ENCODE results near the gene C1orf50. TPM values are rescaled to one million over a fixed set of nuclear protein-coding genes. Genes with fewer than 3 reads are reported as not detected.
"Not testable (repeated sequence)": the region's sequence is repeated elsewhere in the genome, so short reads cannot be mapped to it uniquely, and the experiment has no call there.

Gene C1orf50
- 10 to 100 TPM in 4 of 8 experiments, 1 to 10 TPM in 4; 4.8 to 14.4 (median 10.5) TPM for total RNA-seq

- peak within 1 kb of the TSS; percentile 85 to 89 for H3K27ac ChIP-seq
- peak within 1 kb of the TSS; percentile 79 to 94 (median 85) for H3K4me3 ChIP-seq
- in situ Hi-C loops (cut with MboI; ENCODE audit: low pct_unique_long_range_greater_than_20kb in 2 of 9, low sequenced_read_pairs in 9 of 9, unreplicated experiment in 9 of 9), result no loop called here
- peak; percentile 81 to 93 (median 92) for ATAC-seq (replicated peaks in 6 of 8)
- peaks cover 12 to 17% of the 10 kb centered on the region in 2 donors for H3K4me1 ChIP-seq (replicated peaks in 1 of 2)
- 0% methylated on average over 1 to 6 of the region's 82 CpGs; no CpG with 5 or more reads in 7 of the 10 experiments for WGBS, 10 experiments
Observed at GRCh38 chr1:42766741-42767509, at the start of gene C1orf50, which contains the start of gene P3H1. Gene C1orf50 (plus strand): TSS chr1:42767249. CDS start chr1:42767312, 63 bp downstream. Gene P3H1 (minus strand): TSS chr1:42767028. CDS start chr1:42766971, 57 bp downstream.

DNA sequence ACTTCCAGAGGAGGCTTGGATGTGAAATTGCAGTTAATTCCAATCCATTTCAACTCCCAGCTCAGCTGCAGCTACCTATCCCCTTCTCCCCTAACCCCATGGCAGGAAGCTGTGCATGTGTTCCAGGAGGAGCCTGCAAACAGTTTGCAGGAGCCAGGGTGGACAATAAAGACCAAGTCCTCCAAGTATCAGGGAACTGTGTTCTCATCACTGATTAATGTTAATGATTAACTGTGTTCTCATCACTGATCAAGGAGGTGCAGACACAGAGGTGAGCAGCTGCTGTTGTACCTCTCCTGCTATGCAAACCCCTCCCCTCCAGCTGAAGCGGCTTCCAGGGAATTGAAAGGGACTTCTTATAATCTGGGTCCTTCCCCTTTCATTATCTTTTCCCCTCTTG lies 46.2 kb upstream of the C1orf50 start:
- Histone ChIP-seq H3K4me1 (replicated peaks in 1 of 2) (no peaks in the 10 kb centered on the region), H3K27ac (no peak overlapping the region), H3K4me3 (no peak overlapping the region)
- 67 to 83% (median 83%) methylated on average over 1 of the region's 1 CpG; no CpG with 5 or more reads in 7 of the 10 experiments for whole genome bisulfite sequencing, 10 experiments
- in situ Hi-C loops (cut with MboI; ENCODE audit: low pct_unique_long_range_greater_than_20kb in 2 of 9, low sequenced_read_pairs in 9 of 9, unreplicated experiment in 9 of 9), result no loop called here
- ATAC-seq (replicated peaks in 6 of 8), result no peak

- no peak for ATAC-seq (replicated peaks in 6 of 8)
- Histone ChIP-seq H3K4me3 (no peak overlapping the region), H3K4me1 (replicated peaks in 1 of 2) (no peaks in the 10 kb centered on the region), H3K27ac (no peak overlapping the region)
- in situ Hi-C loops (cut with MboI; ENCODE audit: low pct_unique_long_range_greater_than_20kb in 2 of 9, low sequenced_read_pairs in 9 of 9, unreplicated experiment in 9 of 9), result no loop called here
- WGBS, 10 experiments, result 90 to 100% (median 100%) methylated on average over 1 to 3 of the region's 3 CpGs; no CpG with 5 or more reads in 2 of the 10 experiments
Observed at GRCh38 chr1:42721926-42722325, 45.1 kb upstream of the C1orf50 start.

DNA sequence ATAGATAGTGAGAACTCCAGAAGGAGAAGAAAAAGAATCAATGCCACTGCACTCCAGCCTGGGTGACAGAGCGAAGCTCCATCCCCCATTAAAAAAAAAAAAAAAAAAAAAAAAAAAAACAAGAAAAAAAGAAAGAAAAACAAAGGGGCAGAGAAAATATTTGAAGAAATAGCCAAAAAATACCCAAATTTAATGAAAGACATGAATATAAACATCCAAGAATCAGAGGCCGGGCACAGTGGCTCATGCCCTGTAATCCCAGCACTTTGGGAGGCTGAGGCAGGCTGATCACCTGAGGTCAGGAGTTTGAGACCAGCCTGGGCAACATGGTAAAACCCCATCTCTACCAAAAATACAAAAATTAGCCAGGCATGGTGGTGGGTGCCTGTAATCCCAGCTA lies 44.6 kb upstream of the C1orf50 start:
- not testable (repeated sequence) for ATAC-seq (replicated peaks in 6 of 8); H3K27ac ChIP-seq
- 90 to 100% (median 97%) methylated on average over 1 to 2 of the region's 2 CpGs; no CpG with 5 or more reads in 1 of the 10 experiments for WGBS, 10 experiments

GRCh38 chr1:42723511-42723910 lies 43.5 kb upstream of the C1orf50 start:
- in situ Hi-C loops (cut with MboI; ENCODE audit: low pct_unique_long_range_greater_than_20kb in 2 of 9, low sequenced_read_pairs in 9 of 9, unreplicated experiment in 9 of 9), result no loop called here
- no peak overlapping the region for H3K4me3 ChIP-seq
- 60 to 100% (median 89%) methylated on average over 1 to 6 of the region's 6 CpGs for WGBS, 10 experiments
- H3K27ac ChIP-seq, result no peak overlapping the region
- H3K4me1 ChIP-seq (replicated peaks in 1 of 2), result no peaks in the 10 kb centered on the region
- no peak for ATAC-seq (replicated peaks in 6 of 8)

More for the DNA sequence above, 44.6 kb upstream of the C1orf50 start:
- in situ Hi-C loops (cut with MboI; ENCODE audit: low pct_unique_long_range_greater_than_20kb in 2 of 9, low sequenced_read_pairs in 9 of 9, unreplicated experiment in 9 of 9); H3K4me3 ChIP-seq; H3K4me1 ChIP-seq (replicated peaks in 1 of 2): not testable (repeated sequence)

DNA sequence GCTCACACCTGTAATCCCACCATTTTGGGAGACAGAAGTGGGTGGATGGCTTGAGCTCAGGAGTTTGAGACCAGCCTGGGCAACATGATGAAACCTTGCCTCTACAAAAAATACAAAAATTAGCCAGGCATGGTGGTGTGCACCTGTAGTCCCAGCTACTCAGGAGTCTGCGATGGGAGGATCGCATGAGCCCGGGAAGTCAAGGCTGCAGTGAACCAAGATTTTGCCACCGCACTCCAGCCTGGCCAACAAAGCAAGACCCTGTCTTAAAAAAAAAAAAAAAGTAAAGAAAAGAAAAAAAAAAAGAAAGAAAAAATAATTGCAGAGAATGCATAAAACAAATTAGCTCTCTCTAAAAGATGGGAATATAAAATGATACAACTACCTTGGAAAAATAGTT lies 41.2 kb upstream of the C1orf50 start:
- not testable (repeated sequence) for ATAC-seq (replicated peaks in 6 of 8); H3K27ac ChIP-seq; H3K4me1 ChIP-seq (replicated peaks in 1 of 2); H3K4me3 ChIP-seq
- WGBS, 10 experiments, result 80 to 100% (median 100%) methylated on average over 1 to 4 of the region's 4 CpGs
- in situ Hi-C loops (cut with MboI; ENCODE audit: low pct_unique_long_range_greater_than_20kb in 2 of 9, low sequenced_read_pairs in 9 of 9, unreplicated experiment in 9 of 9), result loop anchor here in 2 of 9 experiments (25.0 kb wide), 2 partner anchors 139 to 389 kb away; partner anchors contain the start of gene FOXJ3 (in 1 of the 2)

DNA sequence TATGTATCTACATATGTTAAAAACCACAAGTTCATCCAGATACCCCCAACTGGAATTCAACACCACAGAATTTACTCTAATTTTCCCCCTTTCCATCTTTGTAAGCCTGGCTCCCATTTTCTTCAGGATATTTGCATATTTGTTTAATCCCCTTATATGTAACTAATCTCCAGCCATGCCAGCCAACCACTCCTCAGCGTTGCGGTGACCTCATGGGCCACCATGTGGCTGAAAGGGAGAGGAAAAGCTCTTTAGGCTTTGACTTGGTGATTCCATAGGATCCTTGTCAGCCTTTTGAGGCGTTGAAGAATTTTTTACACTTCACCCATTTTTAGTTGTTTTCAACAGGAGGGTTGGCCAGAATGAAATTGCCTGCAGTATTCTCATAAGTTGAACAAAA lies 37.0 kb upstream of the C1orf50 start:
- in situ Hi-C loops (cut with MboI; ENCODE audit: low pct_unique_long_range_greater_than_20kb in 2 of 9, low sequenced_read_pairs in 9 of 9, unreplicated experiment in 9 of 9), result loop anchor here in 2 of 9 experiments (25.0 kb wide), 2 partner anchors 143 to 393 kb away; partner anchors contain the start of gene FOXJ3 (in 1 of the 2)
- no peak overlapping the region for H3K27ac ChIP-seq
- WGBS, 10 experiments, result 73 to 100% (median 91%) methylated on average over 1 to 3 of the region's 3 CpGs; no CpG with 5 or more reads in 3 of the 10 experiments
- no peaks in the 10 kb centered on the region for H3K4me1 ChIP-seq (replicated peaks in 1 of 2)
- peak in 1 of 8 experiments; percentile 43 for ATAC-seq (replicated peaks in 6 of 8)
- no peak overlapping the region for H3K4me3 ChIP-seq

GRCh38 chr1:42730988-42731387 lies 36.1 kb upstream of the C1orf50 start:
- ATAC-seq (replicated peaks in 6 of 8), result peak in 2 of 8 experiments; percentile 34 to 37
- 27 to 93% (median 73%) methylated on average over 1 to 4 of the region's 4 CpGs; no CpG with 5 or more reads in 3 of the 10 experiments for WGBS, 10 experiments
- H3K4me1 ChIP-seq (replicated peaks in 1 of 2), result no peaks in the 10 kb centered on the region
- H3K27ac ChIP-seq, result no peak overlapping the region
- in situ Hi-C loops (cut with MboI; ENCODE audit: low pct_unique_long_range_greater_than_20kb in 2 of 9, low sequenced_read_pairs in 9 of 9, unreplicated experiment in 9 of 9), result loop anchor here in 2 of 9 experiments (25.0 kb wide), 2 partner anchors 144 to 394 kb away; partner anchors contain the start of gene FOXJ3 (in 1 of the 2)
- H3K4me3 ChIP-seq, result no peak overlapping the region

- H3K27ac ChIP-seq, result no peak overlapping the region
- no peaks in the 10 kb centered on the region for H3K4me1 ChIP-seq (replicated peaks in 1 of 2)
- peak in 1 of 8 experiments; percentile 21 for ATAC-seq (replicated peaks in 6 of 8)
- 0 to 100% (median 75%) methylated on average over 1 to 3 of the region's 3 CpGs; no CpG with 5 or more reads in 5 of the 10 experiments for WGBS, 10 experiments
- in situ Hi-C loops (cut with MboI; ENCODE audit: low pct_unique_long_range_greater_than_20kb in 2 of 9, low sequenced_read_pairs in 9 of 9, unreplicated experiment in 9 of 9), result loop anchor here in 2 of 9 experiments (25.0 kb wide), 2 partner anchors 144 to 394 kb away; partner anchors contain the start of gene FOXJ3 (in 1 of the 2)
- no peak overlapping the region for H3K4me3 ChIP-seq
Observed at GRCh38 chr1:42731585-42731984, 35.5 kb upstream of the C1orf50 start.

- 0 to 100% (median 66%) methylated on average over 1 to 5 of the region's 10 CpGs; no CpG with 5 or more reads in 2 of the 10 experiments for WGBS, 10 experiments
- no peak for ATAC-seq (replicated peaks in 6 of 8)
- Histone ChIP-seq H3K4me1 (replicated peaks in 1 of 2) (no peaks in the 10 kb centered on the region), H3K27ac (no peak overlapping the region), H3K4me3 (no peak overlapping the region)
- in situ Hi-C loops (cut with MboI; ENCODE audit: low pct_unique_long_range_greater_than_20kb in 2 of 9, low sequenced_read_pairs in 9 of 9, unreplicated experiment in 9 of 9), result loop anchor here in 2 of 9 experiments (25.0 kb wide), 2 partner anchors 145 to 395 kb away; partner anchors contain the start of gene FOXJ3 (in 1 of the 2)
Observed at GRCh38 chr1:42732126-42732680, 34.8 kb upstream of the C1orf50 start.

DNA sequence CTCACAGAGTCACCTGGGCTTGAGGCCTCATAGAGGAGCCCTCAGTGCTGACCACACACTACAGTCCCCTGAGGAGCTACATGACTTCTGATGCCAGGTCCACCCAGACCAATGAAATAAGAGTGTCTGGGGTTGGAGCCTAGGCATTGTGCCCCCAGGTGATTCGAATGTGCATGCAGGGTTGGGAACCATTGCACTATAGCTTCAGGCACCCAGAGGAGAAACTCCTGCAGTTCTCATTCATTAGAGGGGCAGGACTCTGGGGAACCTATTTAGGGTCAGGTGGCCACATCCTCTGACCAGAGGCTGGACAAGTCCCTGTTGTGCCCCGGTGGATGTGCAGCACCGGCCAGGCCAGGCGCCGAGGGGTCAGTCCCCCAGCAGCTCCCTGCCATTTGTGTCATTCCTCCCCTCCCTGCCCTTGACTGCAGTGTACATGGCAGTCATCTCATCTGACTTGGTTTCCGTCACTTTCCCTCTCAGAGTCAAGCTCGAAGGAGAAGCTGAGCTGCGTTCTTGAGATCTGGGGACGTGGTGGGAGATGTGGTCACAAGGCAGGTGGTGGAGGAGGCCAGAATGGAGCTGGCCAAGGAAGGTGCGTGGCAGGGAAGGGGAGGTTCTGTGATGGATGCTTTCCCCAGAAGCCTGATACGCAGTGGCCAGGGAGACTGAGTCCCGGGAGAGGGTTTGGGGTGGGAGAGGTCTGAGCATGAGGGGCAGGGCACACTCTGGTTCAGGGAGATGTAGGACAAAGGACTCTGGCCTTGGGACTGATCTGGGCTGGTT lies 33.4 kb upstream of the C1orf50 start:
- H3K4me1 ChIP-seq (replicated peaks in 1 of 2), result no peaks in the 10 kb centered on the region
- WGBS, 10 experiments, result 40 to 97% (median 89%) methylated on average over 1 to 8 of the region's 12 CpGs; no CpG with 5 or more reads in 6 of the 10 experiments
- no peak overlapping the region for H3K4me3 ChIP-seq
- in situ Hi-C loops (cut with MboI; ENCODE audit: low pct_unique_long_range_greater_than_20kb in 2 of 9, low sequenced_read_pairs in 9 of 9, unreplicated experiment in 9 of 9), result loop anchor here in 2 of 9 experiments (25.0 kb wide), 2 partner anchors 146 to 396 kb away; partner anchors contain the start of gene FOXJ3 (in 1 of the 2)
- H3K27ac ChIP-seq, result no peak overlapping the region
- no peak for ATAC-seq (replicated peaks in 6 of 8)

All from motor neuron (in vitro differentiated cells).